Trophoblast cell (in vitro differentiated cells and primary cell): ENCODE data around the gene ZIM2.

Experiments
- DNase-seq, 2 donors: peaks; one replicate each; pipeline ENCODE4 v3.0.0-alpha.2; 2016
- H2AFZ ChIP-seq: 2 replicates; pipeline ENCODE4 v1.6.1; 2013; ENCODE audit warnings: low read length, moderate library complexity, mild to moderate bottlenecking; ENCODE audit not compliant: insufficient read depth, poor library complexity
- H2AK5ac ChIP-seq: 2 replicates; pipeline ENCODE4 v1.6.1; 2013; ENCODE audit warnings: mild to moderate bottlenecking, low read length
- H2BK120ac ChIP-seq: 2 replicates; pipeline ENCODE4 v1.6.1; 2013; ENCODE audit warnings: low read length, mild to moderate bottlenecking, moderate library complexity; ENCODE audit not compliant: insufficient read depth, poor library complexity
- H2BK12ac ChIP-seq: 2 replicates; pipeline ENCODE4 v1.6.1; 2013; ENCODE audit warnings: mild to moderate bottlenecking, low read length, moderate library complexity
- H2BK5ac ChIP-seq: 2 replicates; pipeline ENCODE4 v1.6.1; 2013; ENCODE audit warnings: low read length, low read depth, moderate library complexity, mild to moderate bottlenecking; ENCODE audit not compliant: poor library complexity
- H3K14ac ChIP-seq: 2 replicates; pipeline ENCODE4 v1.6.1; 2013; ENCODE audit warnings: mild to moderate bottlenecking, low read length
- H3K18ac ChIP-seq: 2 replicates; pipeline ENCODE4 v1.6.1; 2013; ENCODE audit warnings: mild to moderate bottlenecking, low read length
- H3K23ac ChIP-seq: 2 replicates; pipeline ENCODE4 v1.6.1; 2013; ENCODE audit warnings: low read length
- H3K27ac ChIP-seq: 2 replicates; pipeline ENCODE4 v1.5.1; 2013; ENCODE audit warnings: low read depth, mild to moderate bottlenecking, inconsistent platforms, low read length, moderate library complexity
- H3K27me3 ChIP-seq: 2 replicates; pipeline ENCODE4 v1.6.1; 2013; ENCODE audit warnings: inconsistent platforms, mild to moderate bottlenecking, low read length, moderate library complexity; ENCODE audit not compliant: insufficient read depth
- H3K36me3 ChIP-seq, 2 experiments: 1 replicate in 1 of 2; 2 replicates in 1 of 2; pipeline ENCODE4 v1.6.1; 2013; ENCODE audit warnings: low read length in 2 of 2, mild to moderate bottlenecking in 2 of 2, moderate library complexity in 1 of 2; ENCODE audit not compliant: insufficient read depth in 2 of 2, control insufficient read depth in 1 of 2
- H3K4ac ChIP-seq: 2 replicates; pipeline ENCODE4 v1.6.1; 2013; ENCODE audit warnings: low read depth, mild to moderate bottlenecking, low read length, moderate library complexity
- H3K4me1 ChIP-seq, 2 experiments: 1 replicate in 1 of 2; 2 replicates in 1 of 2; pipeline ENCODE4 v1.6.1; 2013; ENCODE audit warnings: low read length in 2 of 2, mild to moderate bottlenecking in 2 of 2, moderate library complexity in 1 of 2; ENCODE audit not compliant: insufficient read depth in 2 of 2, control insufficient read depth in 1 of 2
- H3K4me2 ChIP-seq: 2 replicates; pipeline ENCODE4 v1.6.1; 2013; ENCODE audit warnings: inconsistent platforms, mild to moderate bottlenecking, low read length, moderate library complexity
- H3K4me3 ChIP-seq: 2 replicates; pipeline ENCODE4 v1.5.1; 2013; ENCODE audit warnings: mild to moderate bottlenecking, low read depth, low read length, inconsistent platforms
- H3K79me1 ChIP-seq: one replicate; pipeline ENCODE4 v1.6.1; 2013; ENCODE audit warnings: low read length
- H3K79me2 ChIP-seq: 2 replicates; pipeline ENCODE4 v1.6.1; 2013; ENCODE audit warnings: low read length, mild to moderate bottlenecking; ENCODE audit not compliant: control insufficient read depth, insufficient read depth, poor library complexity
- H3K9ac ChIP-seq: 2 replicates; pipeline ENCODE4 v1.6.1; 2013; ENCODE audit warnings: mild to moderate bottlenecking, low read length
- H3K9me3 ChIP-seq: 2 replicates; pipeline ENCODE4 v1.6.1; 2013; ENCODE audit warnings: low read depth, mild to moderate bottlenecking, control low read depth, inconsistent platforms, low read length; ENCODE audit not compliant: insufficient read depth
- H4K12ac ChIP-seq: 2 replicates; pipeline ENCODE4 v1.6.1; 2013; ENCODE audit warnings: low read depth, mild to moderate bottlenecking, low read length, moderate library complexity
- H4K8ac ChIP-seq: 2 replicates; pipeline ENCODE4 v1.6.1; 2013; ENCODE audit warnings: low read depth, mild to moderate bottlenecking, low read length, moderate library complexity
- H4K91ac ChIP-seq: one replicate; pipeline ENCODE4 v1.6.1; 2013; ENCODE audit warnings: low read depth, mild to moderate bottlenecking, low read length, moderate library complexity
- WGBS: extraction: QIAGEN DNeasy Blood & Tissue Kit; methylation state at CpG from one replicate; pipeline ENCODE4 v1.1.7; 2013; ENCODE audit warnings: missing lambda C conversion rate; ENCODE audit not compliant: insufficient read length, insufficient coverage; ENCODE audit errors: extremely low coverage; 5-methylcytosine and 5-hydroxymethylcytosine counted together

The ZIM2 gene

GRCh38 chr19:56832352-56832928 lies 8.1 kb downstream of the ZIM2 start:
- Histone ChIP-seq H3K9ac (no peak overlapping the region), H3K79me1 (no peaks in the 10 kb centered on the region), H2AFZ (no peak overlapping the region), H3K4me2 (no peak overlapping the region), H3K4ac (no peak overlapping the region), H4K8ac (no peak overlapping the region), H3K18ac (no peak overlapping the region), H3K79me2 (no peaks in the 10 kb centered on the region), H3K9me3 (peaks cover 16% of the 10 kb centered on the region), H4K91ac (no peak overlapping the region), H3K27ac (no peak overlapping the region), H3K14ac (no peak overlapping the region), H2AK5ac (no peak overlapping the region), H3K27me3 (no peaks in the 10 kb centered on the region), H2BK12ac (no peak overlapping the region), H3K36me3 (peaks cover 3 to 4% of the 10 kb centered on the region in 2 experiments), H2BK120ac (no peak overlapping the region), H3K4me1 (no peaks in the 10 kb centered on the region), H3K4me3 (no peak overlapping the region), H3K23ac (no peak overlapping the region), H2BK5ac (no peak overlapping the region), H4K12ac (no peak overlapping the region)
- DNase-seq = no peak
- WGBS = no CpG with 5 or more reads among the region's 5 CpGs

- no peak overlapping the region for H2BK12ac ChIP-seq
- H4K8ac ChIP-seq = no peak overlapping the region
- H3K4me2 ChIP-seq = no peak overlapping the region
- no peak overlapping the region for H2BK5ac ChIP-seq
- H4K12ac ChIP-seq = no peak overlapping the region
- H2AK5ac ChIP-seq = no peak overlapping the region
- peaks cover 3 to 4% of the 10 kb centered on the region in 2 experiments for H3K36me3 ChIP-seq
- H3K4ac ChIP-seq = no peak overlapping the region
- H3K23ac ChIP-seq = no peak overlapping the region
- H2BK120ac ChIP-seq = no peak overlapping the region
- DNase-seq = no peak
- H2AFZ ChIP-seq = no peak overlapping the region
- H3K27ac ChIP-seq = no peak overlapping the region
- H3K4me3 ChIP-seq = no peak overlapping the region
- no peak overlapping the region for H4K91ac ChIP-seq
- no peak overlapping the region for H3K18ac ChIP-seq
- no peaks in the 10 kb centered on the region for H3K79me2 ChIP-seq
- H3K14ac ChIP-seq = no peak overlapping the region
- peaks cover 15% of the 10 kb centered on the region for H3K9me3 ChIP-seq
- H3K27me3 ChIP-seq = no peaks in the 10 kb centered on the region
- H3K9ac ChIP-seq = no peak overlapping the region
- no peaks in the 10 kb centered on the region for H3K79me1 ChIP-seq
- no CpG with 5 or more reads among the region's 2 CpGs for WGBS
- no peaks in the 10 kb centered on the region for H3K4me1 ChIP-seq
Observed at GRCh38 chr19:56831255-56831654, 9.3 kb downstream of the ZIM2 start.

- H3K4me3 ChIP-seq = no peak overlapping the region
- peaks cover 0 to 3% of the 10 kb centered on the region in 2 experiments for H3K36me3 ChIP-seq
- H3K23ac ChIP-seq = no peak overlapping the region
- no peak overlapping the region for H4K91ac ChIP-seq
- no peaks in the 10 kb centered on the region for H3K27me3 ChIP-seq
- no peak overlapping the region for H2AK5ac ChIP-seq
- no CpG with 5 or more reads among the region's 6 CpGs for WGBS
- H4K12ac ChIP-seq = no peak overlapping the region
- no peak overlapping the region for H4K8ac ChIP-seq
- DNase-seq = no peak
- no peaks in the 10 kb centered on the region for H3K4me1 ChIP-seq
- no peak overlapping the region for H3K18ac ChIP-seq
- H3K79me1 ChIP-seq = no peaks in the 10 kb centered on the region
- no peak overlapping the region for H2BK120ac ChIP-seq
- no peak overlapping the region for H3K4ac ChIP-seq
- H3K27ac ChIP-seq = no peak overlapping the region
- no peak overlapping the region for H2BK12ac ChIP-seq
- no peak overlapping the region for H2AFZ ChIP-seq
- peaks cover 10% of the 10 kb centered on the region for H3K9me3 ChIP-seq
- no peak overlapping the region for H3K4me2 ChIP-seq
- no peak overlapping the region for H2BK5ac ChIP-seq
- H3K14ac ChIP-seq = no peak overlapping the region
- no peak overlapping the region for H3K9ac ChIP-seq
- H3K79me2 ChIP-seq = no peaks in the 10 kb centered on the region
Observed at GRCh38 chr19:56829596-56829995, 10.9 kb downstream of the ZIM2 start.

- Histone ChIP-seq H3K14ac (no peak overlapping the region), H3K79me2 (no peaks in the 10 kb centered on the region), H3K79me1 (no peaks in the 10 kb centered on the region), H3K18ac (no peak overlapping the region), H4K12ac (no peak overlapping the region), H2AK5ac (no peak overlapping the region), H2BK12ac (no peak overlapping the region), H2BK120ac (no peak overlapping the region), H3K4me1 (no peaks in the 10 kb centered on the region), H3K9me3 (peaks cover 19% of the 10 kb centered on the region), H3K4me2 (no peak overlapping the region), H3K23ac (no peak overlapping the region), H2AFZ (no peak overlapping the region), H3K36me3 (peaks cover 8 to 16% of the 10 kb centered on the region in 2 experiments), H2BK5ac (no peak overlapping the region), H4K91ac (no peak overlapping the region), H4K8ac (no peak overlapping the region), H3K27ac (no peak overlapping the region), H3K4ac (no peak overlapping the region), H3K27me3 (no peaks in the 10 kb centered on the region), H3K9ac (no peak overlapping the region), H3K4me3 (no peak overlapping the region)
- no CpG with 5 or more reads among the region's 2 CpGs for WGBS
- DNase-seq = no peak
Observed at GRCh38 chr19:56827708-56828107, 12.8 kb downstream of the ZIM2 start.
